Skin of body (tissue), 2 donors: Measurements from ENCODE around the gene TMEM9. TPM values are rescaled to one million over a fixed set of nuclear protein-coding genes. Genes with fewer than 3 reads are reported as not detected.
"Not testable (repeated sequence)": the region's sequence is repeated elsewhere in the genome, so short reads cannot be mapped to it uniquely, and the experiment has no call there.

Experiments used
- DNase-seq: peaks from one replicate; lab custom pipeline; 2025; lab: John Stamatoyannopoulos, UW
- total RNA-seq: library from RNA; depleted of rRNA; stranded (reverse); fragments of >200 nt; gene quantifications from one replicate; pipeline ENCODE4 v1.2.3, GENCODE V29; 2014

TMEM9 gene
- total RNA-seq, 1 donor from 2014 or later, result 57.1 TPM

GRCh38 chr1:201173736-201174135, 19.5 kb upstream of the TMEM9 start:
- no peak for DNase-seq

GRCh38 chr1:201172999-201173610, 18.8 kb upstream of the TMEM9 start:
- DNase-seq, result no peak

- DNase-seq, result no peak
These were observed 18.1 kb upstream of the TMEM9 start for GRCh38 chr1:201172326-201172725.

GRCh38 chr1:201171063-201172036, 17.1 kb upstream of the TMEM9 start:
- peak; percentile 52 for DNase-seq

- DNase-seq, result peak; percentile 77
These were observed 16.3 kb upstream of the TMEM9 start for GRCh38 chr1:201170533-201171062.

GRCh38 chr1:201169971-201170532, 15.8 kb upstream of the TMEM9 start:
- DNase-seq, result no peak

GRCh38 chr1:201169203-201169602, 14.9 kb upstream of the TMEM9 start:
- DNase-seq, result no peak

- DNase-seq, result no peak
These were observed 13.0 kb upstream of the TMEM9 start for GRCh38 chr1:201167041-201167991.

GRCh38 chr1:201164645-201165044, 10.4 kb upstream of the TMEM9 start:
- no peak for DNase-seq

- DNase-seq, result no peak
These were observed 9.4 kb upstream of the TMEM9 start for GRCh38 chr1:201163707-201164106.

GRCh38 chr1:201163036-201163435, 8.8 kb upstream of the TMEM9 start:
- not testable (repeated sequence) for DNase-seq

- DNase-seq, result no peak
These were observed 3.7 kb upstream of the TMEM9 start for GRCh38 chr1:201157949-201158348.

- no peak for DNase-seq
These were observed 2.5 kb upstream of the TMEM9 start for GRCh38 chr1:201156819-201157218.

GRCh38 chr1:201156346-201156745, 2.1 kb upstream of the TMEM9 start:
- DNase-seq, result no peak

GRCh38 chr1:201155354-201155753, 1.1 kb upstream of the TMEM9 start:
- no peak for DNase-seq

- no peak for DNase-seq
These were observed 543 bp downstream of the TMEM9 start for GRCh38 chr1:201153474-201154388.

GRCh38 chr1:201149400-201149799, 4.9 kb downstream of the TMEM9 start:
- no peak for DNase-seq

GRCh38 chr1:201147396-201148015, 6.8 kb downstream of the TMEM9 start:
- DNase-seq, result no peak

GRCh38 chr1:201146626-201147390, 7.5 kb downstream of the TMEM9 start:
- no peak for DNase-seq
